Aorta (tissue), 5 donors: ENCODE measurements around the gene SMO. TPM values are rescaled to one million over a fixed set of nuclear protein-coding genes. Genes with fewer than 3 reads are reported as not detected.
"Not testable (repeated sequence)": the region's sequence is repeated elsewhere in the genome, so short reads cannot be mapped to it uniquely, and the experiment has no call there.

Experiments
- ATAC-seq: fragments of 200-7000 bp; cut with Tn5 transposase; one replicate; pipeline ENCODE4 v1.9.1; 2022; ENCODE audit warnings: moderate library complexity; ENCODE audit not compliant: low FRiP score
- DNase-seq, 2 donors: peaks; one replicate each; pipeline ENCODE4 v3.0.0-alpha.2; 2020
- H3K27ac ChIP-seq, 2 donors: one replicate each; pipeline ENCODE4 v1.5.1; 2013; ENCODE audit warnings: low read length in 2 of 2, mild to moderate bottlenecking in 2 of 2, moderate library complexity in 2 of 2, control low read depth in 1 of 2, inconsistent platforms in 1 of 2, low read depth in 1 of 2
- H3K27me3 ChIP-seq, 2 donors: one replicate each; pipeline ENCODE4 v1.6.1; 2013; ENCODE audit warnings: control low read depth in 1 of 2, low read length in 1 of 2, mild to moderate bottlenecking in 1 of 2, moderate library complexity in 1 of 2; ENCODE audit not compliant: insufficient read depth in 2 of 2, control insufficient read depth in 1 of 2
- H3K36me3 ChIP-seq, 2 donors: one replicate each; pipeline ENCODE4 v1.6.1; 2013; ENCODE audit warnings: control low read depth in 1 of 2, low read length in 1 of 2, mild to moderate bottlenecking in 1 of 2; ENCODE audit not compliant: insufficient read depth in 2 of 2, control insufficient read depth in 1 of 2
- H3K4me1 ChIP-seq, 2 donors: one replicate each; pipeline ENCODE4 v1.6.1; 2013; ENCODE audit warnings: low read length in 2 of 2, control low read depth in 1 of 2, mild to moderate bottlenecking in 1 of 2, moderate library complexity in 1 of 2; ENCODE audit not compliant: insufficient read depth in 2 of 2, control insufficient read depth in 1 of 2
- H3K4me3 ChIP-seq, 2 donors: one replicate each; pipeline ENCODE4 v1.5.1; 2013; ENCODE audit warnings: low read length in 2 of 2, control low read depth in 1 of 2, mild to moderate bottlenecking in 1 of 2
- H3K9me3 ChIP-seq: one replicate; pipeline ENCODE4 v1.6.1; 2013; ENCODE audit warnings: mild to moderate bottlenecking, low read length; ENCODE audit not compliant: control insufficient read depth
- WGBS, 2 donors: extraction: QIAGEN DNeasy Blood & Tissue Kit; methylation state at CpG; one replicate each; pipeline ENCODE4 v1.1.7; 2013; 5-methylcytosine and 5-hydroxymethylcytosine counted together
- intact Hi-C, 2 donors: fragments of 100-400 bp; cut with DNase I; formaldehyde crosslinking; loops; one replicate each; pipeline versions ENCODE4 v1.14.2 to v1.15.0; 2022
- polyA plus RNA-seq, 2 donors: library from polyadenylated mRNA; stranded (reverse); fragments of 200-250 nt; gene quantifications; one replicate each; pipeline ENCODE4 v1.2.3, GENCODE V29; 2013
- total RNA-seq, 2 donors: library from RNA; stranded (reverse); fragmentation: NEBNext Ultra II Directional; extraction: Animal tissue kit (Norgen Biotek cat#: 25700); gene quantifications; one replicate each; pipeline ENCODE4 v1.2.1, GENCODE V29; 2021
- donor health status: healthy with polysubstance abuse.
- donor health status: Bipolar disorder and iron deficiency.
- donor health status: DM: no; HTN: no; CAD: no.
- donor health status: DM: no; HTN: no; CAD: no.
- donor health status: DM: yes; HTN: yes; CAD: no.

Gene SMO
- total and polyA plus RNA-seq, 4 donors, result 2.9 to 17.6 (median 10.3) TPM

- H3K9me3 ChIP-seq, result no peaks in the 10 kb centered on the region
- H3K27me3 ChIP-seq, result no peaks in the 10 kb centered on the region
- no peaks in the 10 kb centered on the region for H3K4me1 ChIP-seq
- ATAC-seq (no peak), DNase-seq (no peak)
- no peak overlapping the region for H3K4me3 ChIP-seq
- WGBS, 2 donors, result 87 to 91% methylated on average over 13 to 14 of the region's 14 CpGs
- intact Hi-C loops, result loop anchor here (1.0 to 2.0 kb wide), 2 partner anchors 46 to 47 kb away; no protein-coding TSS in a partner anchor
- no peak overlapping the region for H3K27ac ChIP-seq
- H3K36me3 ChIP-seq, result peaks cover 0 to 4% of the 10 kb centered on the region in 2 donors
These were observed 22.5 kb downstream of the SMO start for GRCh38 chr7:129210989-129211312.

DNA sequence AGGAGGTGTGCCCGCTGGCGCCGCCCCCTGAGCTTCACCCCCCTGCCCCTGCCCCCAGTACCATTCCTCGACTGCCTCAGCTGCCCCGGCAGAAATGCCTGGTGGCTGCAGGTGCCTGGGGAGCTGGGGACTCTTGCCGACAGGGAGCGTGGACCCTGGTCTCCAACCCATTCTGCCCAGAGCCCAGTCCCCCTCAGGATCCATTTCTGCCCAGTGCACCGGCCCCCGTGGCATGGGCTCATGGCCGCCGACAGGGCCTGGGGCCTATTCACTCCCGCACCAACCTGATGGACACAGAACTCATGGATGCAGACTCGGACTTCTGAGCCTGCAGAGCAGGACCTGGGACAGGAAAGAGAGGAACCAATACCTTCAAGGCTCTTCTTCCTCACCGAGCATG is 23.7 kb downstream of the SMO start:
- Histone ChIP-seq H3K27ac (no peak overlapping the region), H3K4me3 (no peak overlapping the region), H3K27me3 (no peaks in the 10 kb centered on the region), H3K4me1 (no peaks in the 10 kb centered on the region), H3K9me3 (no peaks in the 10 kb centered on the region), H3K36me3 (peaks cover 0 to 4% of the 10 kb centered on the region in 2 donors)
- intact Hi-C loops, result no loop called here
- ATAC-seq (peak; percentile 39), DNase-seq (no peak)
- 93 to 95% methylated on average over 13 to 14 of the region's 14 CpGs for WGBS, 2 donors

GRCh38 chr7:129212596-129212995 is 24.2 kb downstream of the SMO start:
- no peaks in the 10 kb centered on the region for H3K27me3 ChIP-seq
- 82 to 87% methylated on average over 4 of the region's 4 CpGs for WGBS, 2 donors
- ATAC-seq (no peak), DNase-seq (no peak)
- no peak overlapping the region for H3K27ac ChIP-seq
- intact Hi-C loops, result no loop called here
- H3K4me3 ChIP-seq, result no peak overlapping the region
- no peaks in the 10 kb centered on the region for H3K4me1 ChIP-seq
- H3K9me3 ChIP-seq, result no peaks in the 10 kb centered on the region
- peaks cover 0 to 4% of the 10 kb centered on the region in 2 donors for H3K36me3 ChIP-seq

DNA sequence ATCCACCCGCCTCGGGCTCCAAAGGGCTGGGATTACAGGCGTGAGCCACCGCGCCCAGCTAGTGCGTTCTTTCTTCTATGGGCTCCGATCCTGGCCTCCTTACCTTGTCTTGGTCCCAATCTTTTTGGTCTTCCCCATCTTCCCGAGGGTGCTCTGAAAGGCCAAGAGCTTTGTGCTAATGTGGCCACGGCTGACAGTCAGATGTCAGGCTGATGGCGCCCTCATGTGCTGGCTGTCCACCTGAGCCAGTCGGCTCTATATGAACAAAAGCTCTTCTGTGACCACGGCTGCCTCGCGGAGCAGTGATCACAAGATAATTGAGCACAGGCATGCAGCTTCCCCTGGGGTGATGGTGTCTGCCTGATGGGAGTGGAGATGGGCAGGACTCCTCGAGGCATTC is 25.4 kb downstream of the SMO start:
- no peaks in the 10 kb centered on the region for H3K27me3 ChIP-seq
- H3K36me3 ChIP-seq, result peaks cover 0 to 4% of the 10 kb centered on the region in 2 donors
- no peak overlapping the region for H3K4me3 ChIP-seq
- no peak for ATAC-seq
- intact Hi-C loops, result no loop called here
- H3K9me3 ChIP-seq, result no peaks in the 10 kb centered on the region
- 69 to 70% methylated on average over 15 of the region's 15 CpGs for WGBS, 2 donors
- no peak for DNase-seq
- H3K4me1 ChIP-seq, result no peaks in the 10 kb centered on the region
- no peak overlapping the region for H3K27ac ChIP-seq

DNA sequence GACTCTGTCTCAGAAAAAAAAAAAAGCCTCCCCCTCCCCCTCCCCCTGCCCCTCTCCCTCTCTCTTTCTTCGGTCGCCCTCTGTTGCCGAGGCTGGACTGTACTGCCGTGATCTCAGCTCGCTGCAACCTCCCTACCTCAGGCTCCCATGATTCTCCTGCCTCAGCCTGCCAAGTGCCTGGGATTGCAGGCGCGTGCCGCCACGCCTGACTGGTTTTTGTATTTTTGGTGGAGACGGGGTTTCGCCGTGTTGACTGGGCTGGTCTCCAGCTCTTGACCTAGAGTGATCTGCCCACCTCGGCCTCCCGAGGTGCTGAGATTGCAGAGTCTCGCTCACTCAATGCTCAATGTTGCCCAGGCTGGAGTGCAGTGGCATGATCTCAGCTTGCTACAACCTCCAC is 27.3 kb downstream of the SMO start:
- H3K27ac ChIP-seq, H3K9me3 ChIP-seq, H3K27me3 ChIP-seq, DNase-seq, H3K36me3 ChIP-seq, ATAC-seq, H3K4me3 ChIP-seq, H3K4me1 ChIP-seq: not testable (repeated sequence)
- intact Hi-C loops, result loop anchor here (5.0 kb wide), 1 partner anchor 257 kb away; no protein-coding TSS in a partner anchor
- WGBS, 2 donors, result 94 to 95% methylated on average over 15 of the region's 15 CpGs

- H3K4me3 ChIP-seq, H3K27ac ChIP-seq, H3K27me3 ChIP-seq, DNase-seq, H3K9me3 ChIP-seq, ATAC-seq, H3K36me3 ChIP-seq, H3K4me1 ChIP-seq: not testable (repeated sequence)
- 94 to 95% methylated on average over 33 to 34 of the region's 34 CpGs for WGBS, 2 donors
- intact Hi-C loops, result loop anchor here (5.0 kb wide), 1 partner anchor 256 kb away; no protein-coding TSS in a partner anchor
These were observed 27.8 kb downstream of the SMO start for GRCh38 chr7:129216101-129216715.

- H3K27ac ChIP-seq, H3K9me3 ChIP-seq, H3K27me3 ChIP-seq, H3K4me3 ChIP-seq, H3K4me1 ChIP-seq, DNase-seq, ATAC-seq, H3K36me3 ChIP-seq: not testable (repeated sequence)
- intact Hi-C loops, result loop anchor here (5.0 kb wide), 1 partner anchor 255 kb away; no protein-coding TSS in a partner anchor
- WGBS, 2 donors, result 82 to 93% methylated on average over 7 to 8 of the region's 8 CpGs
These were observed 28.5 kb downstream of the SMO start for GRCh38 chr7:129216821-129217416.

- H3K27ac ChIP-seq, result no peak overlapping the region
- DNase-seq (peak; percentile 86 to 89), ATAC-seq (peak; percentile 88)
These were observed 30.2 kb downstream of the SMO start for GRCh38 chr7:129218514-129219062.

DNA sequence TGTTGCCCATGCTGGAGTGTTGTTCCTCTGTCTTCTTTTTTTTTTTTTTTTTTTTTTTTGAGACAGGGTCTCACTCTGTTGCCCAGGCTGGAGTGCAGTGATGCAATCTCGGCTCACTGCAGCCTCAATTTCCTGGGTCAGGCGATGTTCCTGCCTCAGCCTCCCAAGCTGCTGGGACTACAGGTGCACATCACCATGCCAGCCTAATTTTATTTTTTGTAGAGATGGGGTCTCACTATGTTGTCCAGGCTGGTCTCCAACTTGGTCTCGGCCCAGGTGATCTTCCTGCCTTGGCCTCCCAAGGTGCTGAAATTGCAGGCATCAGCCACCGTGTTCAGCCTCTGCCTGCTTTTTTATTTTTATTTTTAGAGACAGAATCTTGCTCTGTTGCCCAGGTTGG is 30.7 kb downstream of the SMO start:
- H3K27ac ChIP-seq, DNase-seq, H3K4me3 ChIP-seq, ATAC-seq, H3K4me1 ChIP-seq, H3K27me3 ChIP-seq, H3K9me3 ChIP-seq, H3K36me3 ChIP-seq: not testable (repeated sequence)
- 84 to 86% methylated on average over 4 of the region's 4 CpGs for WGBS, 2 donors
- intact Hi-C loops, result loop anchor here (2.0 to 5.0 kb wide), 3 partner anchors 52 to 253 kb away; no protein-coding TSS in a partner anchor

More at GRCh38 chr7:129218514-129219062, 30.2 kb downstream of the SMO start:
- Histone ChIP-seq H3K27me3 (no peaks in the 10 kb centered on the region), H3K4me1 (no peaks in the 10 kb centered on the region), H3K9me3 (no peaks in the 10 kb centered on the region), H3K4me3 (no peak overlapping the region), H3K36me3 (no peaks in the 10 kb centered on the region)
- 10 to 14% methylated on average over 9 of the region's 9 CpGs for WGBS, 2 donors
- intact Hi-C loops, result loop anchor here (2.0 to 5.0 kb wide), 3 partner anchors 52 to 254 kb away; no protein-coding TSS in a partner anchor
